H9 (cell line): ENCODE measurements around the gene NAE1. TPM values are rescaled to one million over a fixed set of nuclear protein-coding genes. Genes with fewer than 3 reads are reported as not detected.

Source experiments
- DNase-seq: peaks from one replicate; pipeline ENCODE4 v3.0.0-alpha.2; 2017
- H2AFZ ChIP-seq: one replicate; pipeline ENCODE4 v1.6.1; 2013; ENCODE audit warnings: mild to moderate bottlenecking, low read length, control low read depth, moderate library complexity
- H2AK5ac ChIP-seq: 2 replicates; pipeline ENCODE4 v1.6.1; 2013; ENCODE audit warnings: low read length, control low read depth, mixed read lengths; ENCODE audit not compliant: insufficient read length
- H2BK120ac ChIP-seq: one replicate; pipeline ENCODE4 v1.6.1; 2013; ENCODE audit warnings: low read depth, mild to moderate bottlenecking, low read length, control low read depth, inconsistent platforms; ENCODE audit not compliant: poor library complexity, severe bottlenecking
- H2BK12ac ChIP-seq: 2 replicates; pipeline ENCODE4 v1.6.1; 2013; ENCODE audit warnings: low read length, control low read depth, mixed read lengths, low read depth; ENCODE audit not compliant: insufficient read length
- H2BK15ac ChIP-seq: 2 replicates; pipeline ENCODE4 v1.6.1; 2013; ENCODE audit warnings: low read depth, low read length, control low read depth
- H2BK20ac ChIP-seq: one replicate; pipeline ENCODE4 v1.6.1; 2013; ENCODE audit warnings: low read depth, mild to moderate bottlenecking, low read length, control low read depth, inconsistent platforms; ENCODE audit not compliant: poor library complexity, severe bottlenecking
- H2BK5ac ChIP-seq: 2 replicates; pipeline ENCODE4 v1.6.1; 2013; ENCODE audit warnings: low read length, control low read depth, mixed read lengths; ENCODE audit not compliant: insufficient read length
- H3K14ac ChIP-seq: 2 replicates; pipeline ENCODE4 v1.6.1; 2013; ENCODE audit warnings: low read length, control low read depth; ENCODE audit not compliant: insufficient read depth
- H3K18ac ChIP-seq: 2 replicates; pipeline ENCODE4 v1.6.1; 2013; ENCODE audit warnings: low read depth, mild to moderate bottlenecking, mixed read lengths, low read length, control low read depth; ENCODE audit not compliant: insufficient read length
- H3K23ac ChIP-seq: 2 replicates; pipeline ENCODE4 v1.6.1; 2013; ENCODE audit warnings: low read length, control low read depth, mixed read lengths, low read depth; ENCODE audit not compliant: insufficient read length
- H3K23me2 ChIP-seq: 2 replicates; pipeline ENCODE4 v1.6.1; 2013; ENCODE audit warnings: low read depth, mild to moderate bottlenecking, mixed read lengths, low read length, control low read depth; ENCODE audit not compliant: insufficient read length, poor library complexity, severe bottlenecking
- H3K27ac ChIP-seq: 2 replicates; pipeline ENCODE4 v1.5.1; 2013; ENCODE audit warnings: low read length, control low read depth, mixed read lengths, low read depth; ENCODE audit not compliant: insufficient read length
- H3K27me3 ChIP-seq: 2 replicates; pipeline ENCODE4 v1.6.1; 2013; ENCODE audit warnings: low read length, control low read depth, inconsistent platforms; ENCODE audit not compliant: insufficient read depth
- H3K4ac ChIP-seq: 2 replicates; pipeline ENCODE4 v1.6.1; 2013; ENCODE audit warnings: low read depth, mild to moderate bottlenecking, control low read depth, inconsistent platforms, low read length, moderate library complexity
- H3K4me1 ChIP-seq: 2 replicates; pipeline ENCODE4 v1.6.1; 2013; ENCODE audit warnings: low read length, control low read depth, inconsistent platforms; ENCODE audit not compliant: insufficient read depth
- H3K4me2 ChIP-seq: 2 replicates; pipeline ENCODE4 v1.6.1; 2013; ENCODE audit warnings: low read length, control low read depth, mixed read lengths; ENCODE audit not compliant: insufficient read length, insufficient read depth
- H3K56ac ChIP-seq: 2 replicates; pipeline ENCODE4 v1.6.1; 2013; ENCODE audit warnings: low read depth, mild to moderate bottlenecking, mixed read lengths, low read length, control low read depth; ENCODE audit not compliant: insufficient read length
- H3K79me1 ChIP-seq: 2 replicates; pipeline ENCODE4 v1.6.1; 2013; ENCODE audit warnings: low read depth, mild to moderate bottlenecking, moderate library complexity, low read length, control low read depth, inconsistent platforms; ENCODE audit not compliant: insufficient read depth, poor library complexity, severe bottlenecking
- H3K79me2 ChIP-seq: 2 replicates; pipeline ENCODE4 v1.6.1; 2013; ENCODE audit warnings: low read length, control low read depth, inconsistent platforms; ENCODE audit not compliant: insufficient read depth
- H3K9ac ChIP-seq: 2 replicates; pipeline ENCODE4 v1.6.1; 2013; ENCODE audit warnings: low read length, control low read depth, mixed read lengths; ENCODE audit not compliant: insufficient read length; ENCODE audit errors: extremely low read depth
- H3K9me3 ChIP-seq: one replicate; pipeline ENCODE4 v1.6.1; 2013; ENCODE audit warnings: low read depth, low read length, inconsistent platforms; ENCODE audit not compliant: control insufficient read depth
- H3T11ph ChIP-seq: one replicate; pipeline ENCODE4 v1.6.1; 2013; ENCODE audit warnings: mild to moderate bottlenecking, low read length, control low read depth, inconsistent platforms
- H4K20me1 ChIP-seq: one replicate; pipeline ENCODE4 v1.6.1; 2013; ENCODE audit not compliant: control insufficient read depth, insufficient read length, insufficient read depth
- H4K5ac ChIP-seq: 2 replicates; pipeline ENCODE4 v1.6.1; 2013; ENCODE audit warnings: low read depth, mild to moderate bottlenecking, mixed read lengths, low read length, control low read depth; ENCODE audit not compliant: insufficient read length
- H4K8ac ChIP-seq: replicated peaks from 2 replicates; pipeline ENCODE4 v1.6.1; 2013; ENCODE audit warnings: low read length, control low read depth, mixed read lengths, low read depth; ENCODE audit not compliant: insufficient read length
- H4K91ac ChIP-seq: 2 replicates; pipeline ENCODE4 v1.6.1; 2013; ENCODE audit warnings: low read depth, mild to moderate bottlenecking, moderate library complexity, mixed read lengths, low read length, control low read depth; ENCODE audit not compliant: insufficient read length
- H3K27ac Mint-ChIP-seq, 3 experiments: 2 replicates in 2 of 3; 3 replicates in 1 of 3; pipeline ENCODE4 v1.8.0; 2020 to 2021; ENCODE audit warnings: mixed read lengths in 3 of 3, mild to moderate bottlenecking in 1 of 3, moderate library complexity in 1 of 3
- H3K27me3 Mint-ChIP-seq: 2 replicates; pipeline ENCODE4 v1.8.0; 2021; ENCODE audit warnings: low read depth, mild to moderate bottlenecking, moderate library complexity, mixed read lengths
- H3K36me3 Mint-ChIP-seq, 3 experiments: 2 replicates in 2 of 3; 3 replicates in 1 of 3; pipeline ENCODE4 v1.8.0; 2020 to 2021; ENCODE audit warnings: low read depth in 3 of 3, mixed read lengths in 3 of 3; ENCODE audit not compliant: insufficient read depth in 1 of 3
- H3K4me1 Mint-ChIP-seq, 2 experiments: 2 replicates each; pipeline ENCODE4 v1.8.0; 2020; ENCODE audit warnings: mixed read lengths in 2 of 2
- H3K4me3 Mint-ChIP-seq, 2 experiments: 2 replicates in 1 of 2; 3 replicates in 1 of 2; pipeline ENCODE4 v1.8.0; 2020 to 2021; ENCODE audit warnings: mild to moderate bottlenecking in 2 of 2, mixed read lengths in 2 of 2, moderate library complexity in 1 of 2
- H3K9me3 Mint-ChIP-seq, 2 experiments: 2 replicates in 1 of 2; 3 replicates in 1 of 2; pipeline ENCODE4 v1.8.0; 2020; ENCODE audit warnings: mild to moderate bottlenecking in 2 of 2, mixed read lengths in 2 of 2, moderate library complexity in 1 of 2
- WGBS: extraction: QIAGEN DNeasy Blood & Tissue Kit; methylation state at CpG from one replicate; pipeline ENCODE4 v1.1.7; 2013; ENCODE audit warnings: missing lambda C conversion rate, low lambda C conversion rate, mixed read lengths; ENCODE audit not compliant: insufficient read length; ENCODE audit errors: extremely low coverage; 5-methylcytosine and 5-hydroxymethylcytosine counted together
- total RNA-seq: library from RNA; stranded (reverse); gene quantifications from 2 replicates; pipeline ENCODE4 v1.2.1, GENCODE V29; 2021
- TF ChIP-seq, protein P1 (sequence below): fragments of 200-600 bp; sonication (generic); conservative IDR thresholded peaks from 3 replicates; pipeline ENCODE4 v1.8.0; 2021; ENCODE audit warnings: antibody characterized with exemption, mild to moderate bottlenecking

Gene NAE1
- total RNA-seq, 1 experiment from 2014 or later, result 144 TPM

DNA sequence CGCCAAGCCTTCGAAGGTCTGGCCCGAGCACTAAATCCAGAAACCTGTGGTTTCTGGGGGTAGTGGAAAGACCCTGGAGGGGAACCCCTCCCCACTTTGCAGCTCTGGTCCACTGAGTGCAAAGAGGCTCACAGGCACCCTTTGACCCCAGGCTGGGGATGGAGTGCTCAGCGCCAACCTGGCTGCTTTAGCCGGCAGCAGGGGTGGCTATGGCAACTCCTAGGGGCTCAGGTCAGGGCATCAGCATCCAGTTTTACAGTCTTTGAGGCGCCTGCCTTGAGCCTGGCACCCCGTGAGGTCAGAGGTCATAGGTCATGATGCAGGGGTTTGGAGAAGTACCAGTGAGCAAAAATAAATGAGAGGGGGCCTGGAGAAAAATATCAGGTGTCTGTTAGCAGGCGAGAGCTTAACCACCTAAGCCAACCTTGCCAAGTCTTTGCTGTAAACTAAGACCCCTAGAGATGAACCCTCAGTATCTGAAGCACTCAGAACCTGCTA, 31.3 kb upstream of the NAE1 start:
- H3K27me3 ChIP-seq, result no peaks in the 10 kb centered on the region
- H3K27ac Mint-ChIP-seq, result no peak overlapping the region
- H3K79me1 ChIP-seq, result no peaks in the 10 kb centered on the region
- no peaks in the 10 kb centered on the region for H4K20me1 ChIP-seq
- no peak overlapping the region for H2BK120ac ChIP-seq
- no peak overlapping the region for H3K4me3 Mint-ChIP-seq
- no peaks in the 10 kb centered on the region for H3K4me1 Mint-ChIP-seq
- H2AK5ac ChIP-seq, result no peak overlapping the region
- no peak overlapping the region for H2BK5ac ChIP-seq
- no peak overlapping the region for H2BK12ac ChIP-seq
- no peak overlapping the region for H3K18ac ChIP-seq
- no peak overlapping the region for H3T11ph ChIP-seq
- no peak overlapping the region for H3K4ac ChIP-seq
- no peak for DNase-seq
- no peak overlapping the region for H2BK15ac ChIP-seq
- H2AFZ ChIP-seq, result no peak overlapping the region
- H4K91ac ChIP-seq, result no peak overlapping the region
- H3K9ac ChIP-seq, result no peak overlapping the region
- no peak overlapping the region for H3K23ac ChIP-seq
- H2BK20ac ChIP-seq, result no peak overlapping the region
- no peaks in the 10 kb centered on the region for H3K79me2 ChIP-seq
- no peak overlapping the region for H3K27ac ChIP-seq
- no peaks in the 10 kb centered on the region for H3K9me3 Mint-ChIP-seq
- H4K5ac ChIP-seq, result no peak overlapping the region
- H3K14ac ChIP-seq, result no peak overlapping the region; the same call in 1 of the 2 replicates
- H3K4me2 ChIP-seq, result no peak overlapping the region
- H4K8ac ChIP-seq, result no peak overlapping the region
- H3K36me3 Mint-ChIP-seq, result no peaks in the 10 kb centered on the region
- peaks cover under 1% of the 10 kb centered on the region for H3K27me3 Mint-ChIP-seq
- no CpG with 5 or more reads among the region's 8 CpGs for WGBS
- H3K56ac ChIP-seq, result no peak overlapping the region
- TF ChIP-seq, protein P1, sequence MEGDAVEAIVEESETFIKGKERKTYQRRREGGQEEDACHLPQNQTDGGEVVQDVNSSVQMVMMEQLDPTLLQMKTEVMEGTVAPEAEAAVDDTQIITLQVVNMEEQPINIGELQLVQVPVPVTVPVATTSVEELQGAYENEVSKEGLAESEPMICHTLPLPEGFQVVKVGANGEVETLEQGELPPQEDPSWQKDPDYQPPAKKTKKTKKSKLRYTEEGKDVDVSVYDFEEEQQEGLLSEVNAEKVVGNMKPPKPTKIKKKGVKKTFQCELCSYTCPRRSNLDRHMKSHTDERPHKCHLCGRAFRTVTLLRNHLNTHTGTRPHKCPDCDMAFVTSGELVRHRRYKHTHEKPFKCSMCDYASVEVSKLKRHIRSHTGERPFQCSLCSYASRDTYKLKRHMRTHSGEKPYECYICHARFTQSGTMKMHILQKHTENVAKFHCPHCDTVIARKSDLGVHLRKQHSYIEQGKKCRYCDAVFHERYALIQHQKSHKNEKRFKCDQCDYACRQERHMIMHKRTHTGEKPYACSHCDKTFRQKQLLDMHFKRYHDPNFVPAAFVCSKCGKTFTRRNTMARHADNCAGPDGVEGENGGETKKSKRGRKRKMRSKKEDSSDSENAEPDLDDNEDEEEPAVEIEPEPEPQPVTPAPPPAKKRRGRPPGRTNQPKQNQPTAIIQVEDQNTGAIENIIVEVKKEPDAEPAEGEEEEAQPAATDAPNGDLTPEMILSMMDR, result no peak
- no peaks in the 10 kb centered on the region for H3K4me1 ChIP-seq
- no peaks in the 10 kb centered on the region for H3K9me3 ChIP-seq
- peaks cover 2% of the 10 kb centered on the region for H3K23me2 ChIP-seq
